CD14-positive monocyte (primary cell): ENCODE data around the gene CYREN. TPM values are rescaled to one million over a fixed set of nuclear protein-coding genes. Genes with fewer than 3 reads are reported as not detected.

Experiments used
- DNase-seq, 3 donors: peaks; one replicate each; pipeline ENCODE4 v3.0.0-alpha.2; 2011 to 2022
- H2AFZ ChIP-seq: 2 replicates; pipeline ENCODE4 v1.6.0; 2012; ENCODE audit warnings: mild to moderate bottlenecking, low read depth, low read length, inconsistent platforms; ENCODE audit not compliant: insufficient read depth, poor library complexity, severe bottlenecking
- H3K27ac ChIP-seq, 2 donors: 1 replicate in 1 of 2; 2 replicates in 1 of 2; pipeline ENCODE4 v1.5.1; 2012 to 2013; ENCODE audit warnings: low read length in 2 of 2, control low read depth in 1 of 2, inconsistent platforms in 1 of 2, low read depth in 1 of 2, mild to moderate bottlenecking in 1 of 2
- H3K27me3 ChIP-seq, 2 donors: one replicate each; pipeline versions ENCODE4 v1.6.0 to v1.6.1; 2011 to 2013; ENCODE audit warnings: low read length in 2 of 2; ENCODE audit not compliant: control insufficient read depth in 2 of 2, insufficient read depth in 2 of 2
- H3K36me3 ChIP-seq, 2 donors: replicated peaks in 1 of 2; 1 replicate in 1 of 2; 2 replicates in 1 of 2; pipeline versions ENCODE4 v1.5.1 to v1.6.1; 2012 to 2013; ENCODE audit warnings: low read length in 2 of 2, control low read depth in 1 of 2, inconsistent platforms in 1 of 2, mild to moderate bottlenecking in 1 of 2; ENCODE audit not compliant: insufficient read depth in 2 of 2, control insufficient read depth in 1 of 2
- H3K4me1 ChIP-seq, 2 donors: 1 replicate in 1 of 2; 2 replicates in 1 of 2; pipeline versions ENCODE4 v1.5.1 to v1.6.1; 2012 to 2013; ENCODE audit warnings: low read length in 2 of 2, control low read depth in 1 of 2, inconsistent platforms in 1 of 2, mild to moderate bottlenecking in 1 of 2, moderate library complexity in 1 of 2; ENCODE audit not compliant: insufficient read depth in 2 of 2, control insufficient read depth in 1 of 2
- H3K4me2 ChIP-seq: replicated peaks from 2 replicates; pipeline ENCODE3; 2012; ENCODE audit warnings: low read length, moderate library complexity, mild to moderate bottlenecking; ENCODE audit not compliant: poor library complexity, severe bottlenecking; ENCODE audit errors: extremely low read depth
- H3K4me3 ChIP-seq, 3 experiments: fragments of 200-600 bp in 1 of 3; sonication (generic) in 1 of 3; replicated peaks in 1 of 3; 1 replicate in 2 of 3; 2 replicates in 1 of 3; pipeline ENCODE4 v1.5.1; 2011 to 2013; ENCODE audit warnings: low read length in 3 of 3, mild to moderate bottlenecking in 3 of 3, control low read depth in 2 of 3, low read depth in 2 of 3, inconsistent platforms in 1 of 3, moderate library complexity in 1 of 3
- H3K79me2 ChIP-seq: 2 replicates; pipeline ENCODE4 v1.6.0; 2012; ENCODE audit warnings: mild to moderate bottlenecking, control low read depth, inconsistent platforms, low read length, moderate library complexity; ENCODE audit not compliant: insufficient read depth
- H3K9ac ChIP-seq: 2 replicates; pipeline ENCODE4 v1.6.0; 2017; ENCODE audit warnings: low read length, mild to moderate bottlenecking; ENCODE audit not compliant: insufficient read depth, poor library complexity, severe bottlenecking
- H3K9me3 ChIP-seq, 2 donors: replicated peaks in 1 of 2; 1 replicate in 1 of 2; 2 replicates in 1 of 2; pipeline versions ENCODE4 v1.5.1 to v1.6.1; 2012 to 2013; ENCODE audit warnings: low read length in 2 of 2, control low read depth in 1 of 2; ENCODE audit not compliant: control insufficient read depth in 1 of 2, insufficient read depth in 1 of 2
- H4K20me1 ChIP-seq: 2 replicates; pipeline ENCODE4 v1.6.0; 2012; ENCODE audit warnings: mild to moderate bottlenecking, low read length, control low read depth, moderate library complexity; ENCODE audit not compliant: insufficient read depth
- H3K27ac Mint-ChIP-seq, 7 donors: one replicate each; pipeline ENCODE4 v1.8.0; 2020; ENCODE audit warnings: mild to moderate bottlenecking in 7 of 7, mixed read lengths in 7 of 7, moderate library complexity in 6 of 7, inconsistent platforms in 2 of 7
- H3K27me3 Mint-ChIP-seq, 3 donors: one replicate each; pipeline ENCODE4 v1.8.0; 2021 to 2022; ENCODE audit warnings: low read depth in 3 of 3, mild to moderate bottlenecking in 3 of 3, mixed read lengths in 3 of 3, moderate library complexity in 3 of 3, inconsistent platforms in 1 of 3
- H3K36me3 Mint-ChIP-seq, 2 donors: one replicate each; pipeline ENCODE4 v1.8.0; 2020; ENCODE audit warnings: mixed read lengths in 2 of 2, inconsistent platforms in 1 of 2, mild to moderate bottlenecking in 1 of 2
- H3K4me1 Mint-ChIP-seq: one replicate; pipeline ENCODE4 v1.8.0; 2020; ENCODE audit warnings: mild to moderate bottlenecking, mixed read lengths
- H3K4me3 Mint-ChIP-seq, 2 donors: one replicate each; pipeline ENCODE4 v1.8.0; 2020; ENCODE audit warnings: mild to moderate bottlenecking in 2 of 2, mixed read lengths in 2 of 2, moderate library complexity in 1 of 2
- H3K9me3 Mint-ChIP-seq, 7 donors: one replicate each; pipeline ENCODE4 v1.8.0; 2020 to 2022; ENCODE audit warnings: mixed read lengths in 7 of 7, mild to moderate bottlenecking in 6 of 7, moderate library complexity in 6 of 7, inconsistent platforms in 2 of 7
- CTCF ChIP-seq: fragments of 200-600 bp; IDR thresholded peaks from one replicate; pipeline ENCODE4 v1.8.0; 2022; ENCODE audit warnings: antibody characterized with exemption, mild to moderate bottlenecking
- WGBS: methylation state at CpG from one replicate; pipeline ENCODE4 v1.1.5; 2013; ENCODE audit warnings: missing lambda C conversion rate; ENCODE audit not compliant: insufficient coverage; 5-methylcytosine and 5-hydroxymethylcytosine counted together
- intact Hi-C, 2 donors: fragments of 100-400 bp; cut with micrococcal nuclease; formaldehyde crosslinking; loops; one replicate each; pipeline versions ENCODE4 v1.15.0 to v1.15.1; 2023
- polyA plus RNA-seq, 3 donors: library from polyadenylated mRNA; depleted of rRNA in 1 of 3; unstranded in 2 of 3; stranded (reverse) in 1 of 3; fragments of 300-500 nt in 2 of 3; fragments of >200 nt in 1 of 3; fragmentation: Illumina TruSeq in 2 of 3; gene quantifications; 1 replicate in 2 of 3; 2 replicates in 1 of 3; pipeline ENCODE4 v1.2.3, GENCODE V29; 2012 to 2021

The CYREN gene
- polyA plus RNA-seq, 3 donors = 20.6 to 47.4 (median 40.1) TPM

GRCh38 chr7:135152442-135152841, 18.1 kb downstream of the CYREN start:
- Mint-ChIP-seq H3K4me1 (peaks cover 54% of the 10 kb centered on the region), H3K4me3 (no peak overlapping the region), H3K27me3 (no peaks in the 10 kb centered on the region), H3K9me3 (peaks cover 17 to 44% (median 29%) of the 10 kb centered on the region in 7 donors), H3K27ac (peak overlapping the region; percentile 99 to 100 (median 99)), H3K36me3 (peaks cover 40 to 58% of the 10 kb centered on the region in 2 donors)
- no peak for TF ChIP-seq CTCF
- H4K20me1 ChIP-seq = peaks cover 5% of the 10 kb centered on the region
- DNase-seq = no peak
- no CpG with 5 or more reads among the region's 1 CpG for WGBS
- H3K27me3 ChIP-seq = no peaks in the 10 kb centered on the region
- H3K4me2 ChIP-seq = no peak overlapping the region
- H3K36me3 ChIP-seq = peaks cover 0 to 21% of the 10 kb centered on the region in 2 donors
- H2AFZ ChIP-seq = no peak overlapping the region
- H3K9me3 ChIP-seq = peaks cover 11 to 21% of the 10 kb centered on the region in 2 donors
- peak overlapping the region; percentile 56 for H3K9ac ChIP-seq
- intact Hi-C loops = loop anchor here in 1 of 2 donors (5.0 kb wide), 1 partner anchor 55 kb away; no protein-coding TSS in a partner anchor
- no peak overlapping the region for H3K4me3 ChIP-seq
- H3K4me1 ChIP-seq = peaks cover 46 to 53% of the 10 kb centered on the region in 2 donors
- peak overlapping the region; percentile 88 to 99 for H3K27ac ChIP-seq
- H3K79me2 ChIP-seq = peaks cover 80% of the 10 kb centered on the region

GRCh38 chr7:135151533-135151932, 19.0 kb downstream of the CYREN start:
- Histone ChIP-seq H2AFZ (no peak overlapping the region), H3K4me1 (peaks cover 52 to 60% of the 10 kb centered on the region in 2 donors), H3K27ac (peak overlapping the region; percentile 88 to 99), H3K36me3 (peaks cover 0 to 12% of the 10 kb centered on the region in 2 donors), H3K9me3 (peaks cover 5 to 12% of the 10 kb centered on the region in 2 donors), H3K4me3 (peak overlapping the region in 1 of 3 experiments; percentile 81), H3K9ac (peak overlapping the region; percentile 75), H3K4me2 (peak overlapping the region; percentile 77), H4K20me1 (no peaks in the 10 kb centered on the region), H3K79me2 (peaks cover 71% of the 10 kb centered on the region), H3K27me3 (no peaks in the 10 kb centered on the region)
- intact Hi-C loops = loop anchor here in 1 of 2 donors (2.0 to 5.0 kb wide), 2 partner anchors 17 to 56 kb away; no protein-coding TSS in a partner anchor
- H3K4me3 Mint-ChIP-seq = peak overlapping the region in 1 of 2 donors; percentile 88
- peak overlapping the region; percentile 99 to 100 (median 99) for H3K27ac Mint-ChIP-seq
- 19% methylated on average over 5 of the region's 6 CpGs for WGBS
- peak; percentile 94 to 96 (median 95) for DNase-seq
- H3K4me1 Mint-ChIP-seq = peaks cover 61% of the 10 kb centered on the region
- TF ChIP-seq CTCF = no peak
- no peaks in the 10 kb centered on the region for H3K27me3 Mint-ChIP-seq
- peaks cover 31 to 49% of the 10 kb centered on the region in 2 donors for H3K36me3 Mint-ChIP-seq
- H3K9me3 Mint-ChIP-seq = peaks cover 12 to 37% (median 20%) of the 10 kb centered on the region in 7 donors
